GM21717 (cell line): ENCODE measurements around the gene CALML4.
"Not testable (repeated sequence)": the region's sequence is repeated elsewhere in the genome, so short reads cannot be mapped to it uniquely, and the experiment has no call there.

ENCODE experiments used
- ATAC-seq: cut with Tn5 transposase; IDR thresholded peaks from one replicate; pipeline ENCODE4 v1.9.1; 2021; ENCODE audit warnings: mild to moderate bottlenecking, moderate library complexity; ENCODE audit not compliant: unreplicated experiment

The CALML4 gene, protein sequence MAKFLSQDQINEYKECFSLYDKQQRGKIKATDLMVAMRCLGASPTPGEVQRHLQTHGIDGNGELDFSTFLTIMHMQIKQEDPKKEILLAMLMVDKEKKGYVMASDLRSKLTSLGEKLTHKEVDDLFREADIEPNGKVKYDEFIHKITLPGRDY

DNA sequence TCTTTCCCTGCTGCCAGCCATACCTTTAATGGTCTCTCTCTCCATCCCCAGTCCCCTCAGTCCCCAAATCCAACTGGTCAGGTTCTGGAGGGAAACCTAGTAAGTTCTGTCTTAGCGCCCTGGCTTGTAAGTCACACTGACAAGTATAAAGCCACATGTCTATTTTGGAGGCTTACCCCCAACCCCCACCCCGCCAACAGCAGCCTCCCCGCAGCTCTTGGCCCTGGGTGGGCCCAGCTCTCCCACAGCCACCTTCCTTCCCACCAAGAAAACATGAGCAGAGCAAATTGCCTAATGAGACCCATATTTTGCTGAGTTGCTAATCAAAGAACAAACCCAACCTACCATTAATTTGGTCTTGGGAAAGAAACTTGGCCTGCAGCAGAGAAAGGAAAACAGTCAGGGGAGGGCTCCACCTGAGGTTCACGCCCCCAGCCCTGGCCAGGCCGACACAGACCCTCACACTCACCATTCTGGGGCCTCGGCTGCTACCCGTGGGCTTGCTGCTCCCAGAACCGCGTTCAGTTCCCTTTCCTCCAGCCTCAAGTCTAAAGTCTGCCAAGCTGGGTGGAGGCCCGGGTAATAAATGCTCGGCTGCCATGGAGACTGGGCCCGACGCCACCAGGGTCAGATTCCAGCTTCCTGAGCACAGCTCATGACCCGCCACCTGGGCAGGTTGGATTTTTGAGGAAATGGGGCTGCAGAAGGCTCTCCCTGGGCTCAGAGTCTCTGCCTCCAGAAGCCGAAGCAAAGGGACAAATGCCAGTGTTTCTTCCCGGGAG is at the start of gene CALML4:
TSS of gene CALML4 (minus strand) at position 557 of the 782 bp plus-strand sequence. CDS start at position 472, 85 bp downstream.
- ATAC-seq = no peak

DNA sequence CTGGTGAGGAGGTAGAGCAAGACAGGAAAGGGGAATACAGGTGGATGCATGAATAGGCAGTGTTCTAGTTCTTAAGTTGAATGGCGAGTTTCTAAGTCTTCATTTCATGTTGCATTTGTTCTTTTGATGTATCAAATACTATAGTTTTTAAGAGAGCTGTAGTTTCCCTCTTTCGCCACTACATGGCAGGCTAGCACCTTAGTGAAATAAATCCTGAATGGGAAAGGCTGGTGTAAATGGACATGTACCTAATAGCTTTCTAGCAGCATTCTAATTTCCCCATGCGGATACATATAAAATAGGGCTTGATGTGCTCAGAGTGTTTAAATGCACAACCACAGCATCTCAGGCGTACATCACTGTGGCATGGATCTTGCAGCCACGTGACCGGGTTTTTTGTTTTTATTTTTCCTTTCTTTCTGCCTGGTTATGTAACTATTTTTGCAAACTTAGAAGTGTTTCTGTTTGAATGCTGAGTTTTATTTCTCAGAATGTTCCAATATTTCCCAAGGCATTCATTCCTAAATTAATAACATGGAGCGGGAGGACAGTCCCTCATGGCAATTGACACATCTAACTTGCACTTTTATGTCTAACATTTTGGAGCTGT is 47.9 kb upstream of the CALML4 start:
- ATAC-seq = no peak

DNA sequence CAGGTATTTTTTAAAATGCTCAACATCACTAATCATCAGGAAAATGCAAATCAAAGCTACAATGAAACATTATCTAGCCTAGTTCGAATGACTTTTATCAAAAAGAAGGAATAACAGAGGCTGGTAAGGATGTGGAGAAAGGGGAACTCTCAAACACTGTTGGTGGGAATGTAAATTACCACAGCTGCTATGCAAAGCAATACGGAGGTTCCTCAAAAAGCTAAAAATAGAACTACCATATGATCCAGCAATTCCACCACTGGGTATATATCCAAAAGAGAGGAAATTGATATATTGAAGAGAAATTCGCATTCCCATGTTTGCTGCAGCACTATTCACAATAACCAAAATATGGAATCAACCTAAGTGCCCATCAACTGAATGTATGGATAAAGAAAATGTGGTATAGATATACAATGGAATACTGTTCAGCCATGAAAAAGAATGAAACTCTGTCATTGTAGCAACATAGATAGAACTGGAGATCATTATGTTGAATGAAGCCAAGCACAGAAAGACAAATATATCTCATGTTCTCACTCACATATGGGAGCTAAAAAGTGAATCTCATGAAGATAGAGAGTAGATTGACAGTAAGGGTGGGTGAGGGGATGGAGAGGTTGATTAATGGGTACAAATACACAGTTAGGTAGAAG is 44.1 kb upstream of the CALML4 start:
- no peak for ATAC-seq

DNA sequence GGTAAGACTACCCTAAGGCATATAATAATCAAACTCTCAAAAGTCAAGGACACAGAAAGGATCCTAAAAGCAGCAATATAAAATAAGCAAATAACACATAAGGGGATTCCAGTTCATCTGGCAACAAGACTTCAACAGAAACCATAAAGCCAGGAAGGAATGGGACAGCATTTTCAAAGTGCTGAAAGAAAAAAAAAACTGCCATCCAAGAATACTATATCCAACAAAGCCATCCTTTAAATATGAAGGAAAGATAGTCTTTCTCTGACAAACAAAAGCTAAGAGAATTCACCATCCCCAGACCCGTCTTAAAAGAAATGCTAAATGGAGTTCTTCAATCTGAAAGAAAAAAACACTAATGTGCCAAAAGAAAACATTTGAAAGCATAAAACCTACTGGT is 39.1 kb upstream of the CALML4 start:
- ATAC-seq = no peak

DNA sequence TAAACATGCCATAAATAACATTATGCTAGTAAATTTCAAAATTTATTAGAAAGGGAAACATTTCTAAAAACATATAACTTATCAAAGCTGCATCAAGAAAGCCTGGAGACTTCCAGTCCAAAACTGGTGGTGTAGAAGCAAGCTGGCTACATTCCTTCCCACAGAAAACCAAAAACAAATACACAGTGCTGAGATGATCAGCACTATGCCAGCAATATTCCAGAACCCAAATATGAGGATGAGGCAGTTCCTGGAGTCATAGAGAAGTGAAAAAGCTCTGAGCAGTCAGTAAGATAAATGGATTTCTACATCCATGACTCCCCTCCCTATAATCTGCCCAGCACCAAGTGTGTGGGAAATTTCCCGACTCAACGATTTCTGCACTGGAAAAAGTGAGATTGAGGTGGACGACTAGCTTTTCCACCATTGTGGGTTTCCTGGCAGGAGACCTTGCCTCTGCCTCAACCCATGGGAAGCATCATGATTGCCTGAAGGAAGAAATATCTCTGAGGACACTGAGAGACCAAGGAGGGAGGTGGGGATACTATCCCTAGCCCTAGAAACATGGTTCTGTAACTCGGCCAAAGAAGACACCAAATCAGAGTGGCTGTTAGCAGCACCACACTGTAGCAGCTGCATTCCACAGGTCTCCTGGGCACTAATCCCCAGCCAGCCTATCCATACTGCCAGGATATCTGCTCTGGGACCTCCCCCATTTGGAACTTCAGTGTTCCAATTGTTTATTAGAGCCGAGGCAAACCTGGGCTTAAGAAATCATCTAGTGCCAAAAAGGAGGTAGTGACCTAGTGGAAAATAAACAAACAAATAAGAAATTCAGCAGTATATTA is 36.2 kb upstream of the CALML4 start:
- ATAC-seq = no peak

DNA sequence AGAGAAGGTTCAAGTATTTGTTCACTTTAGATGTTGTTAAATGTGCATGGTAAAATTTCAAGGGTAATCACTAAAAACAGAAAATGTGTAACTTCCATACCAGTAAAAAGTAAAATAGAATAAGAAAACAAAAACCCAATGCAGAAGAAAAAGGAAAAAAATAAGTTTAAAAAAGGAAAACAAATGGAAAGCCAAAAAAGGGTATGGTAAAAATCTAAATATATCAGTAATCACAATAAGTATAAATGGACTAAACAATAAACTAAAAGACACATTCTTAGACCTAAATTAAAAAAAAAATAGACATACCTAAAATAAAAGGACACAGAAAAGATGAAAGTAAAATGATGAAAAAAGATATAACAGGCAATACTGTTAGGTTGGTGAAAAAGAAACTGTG is 33.9 kb upstream of the CALML4 start:
- no peak for ATAC-seq

DNA sequence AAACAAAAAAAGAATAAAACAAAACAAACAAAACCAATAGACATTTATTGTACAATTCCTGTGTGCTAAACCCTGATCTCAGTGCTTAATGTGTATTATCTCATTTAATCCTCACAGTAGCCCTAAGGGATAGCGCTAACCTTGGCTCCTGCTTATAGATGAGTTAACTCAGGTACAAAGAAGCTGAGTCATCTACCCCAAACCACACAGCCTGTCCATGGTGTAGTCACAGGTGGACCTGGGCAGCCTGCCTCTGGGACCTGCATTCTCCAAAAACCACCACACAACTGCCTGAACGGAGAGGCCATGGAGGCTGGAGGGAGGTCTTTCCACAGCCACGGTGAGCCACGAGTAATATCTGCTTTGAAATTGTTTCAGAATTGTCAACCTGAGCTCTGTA is 29.9 kb upstream of the CALML4 start:
- no peak for ATAC-seq

DNA sequence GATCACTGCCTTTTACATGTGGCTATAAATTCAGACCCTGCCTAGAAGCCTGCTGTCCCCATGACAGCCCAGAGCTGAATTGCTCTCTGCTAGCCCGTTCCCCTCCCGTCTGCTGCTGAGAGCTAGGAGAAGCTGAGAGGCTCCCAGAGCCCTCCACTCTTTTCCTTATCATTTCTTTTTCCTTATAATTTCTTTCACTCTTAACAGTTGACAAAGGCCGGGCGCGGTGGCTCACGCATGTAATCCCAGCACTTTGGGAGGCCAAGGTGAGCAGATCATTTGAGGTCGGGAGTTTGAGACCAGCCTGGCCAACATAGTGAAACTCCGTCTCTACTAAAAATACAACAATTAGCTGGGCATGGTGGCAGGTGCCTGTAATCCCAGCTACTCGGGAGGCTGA is 29.4 kb upstream of the CALML4 start:
- not testable (repeated sequence) for ATAC-seq

DNA sequence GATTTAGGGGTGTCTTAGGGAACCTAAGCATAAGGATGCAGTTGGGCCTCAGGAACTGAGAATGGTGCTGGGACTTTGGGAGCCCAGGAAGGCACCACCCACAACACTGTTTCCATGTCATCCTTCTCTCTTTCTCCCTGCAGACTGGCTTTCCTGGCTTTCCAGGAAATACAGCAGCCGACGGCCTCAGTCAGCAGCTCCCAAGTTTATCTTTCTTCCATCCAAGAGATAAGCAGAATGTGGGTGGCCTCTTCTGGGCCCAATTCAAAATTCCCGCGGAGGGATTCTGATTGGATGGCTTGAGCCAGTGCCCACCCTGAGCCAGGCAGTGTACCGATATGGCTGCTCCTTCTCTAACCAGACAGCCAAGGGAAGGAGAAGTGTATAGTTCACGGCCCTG is 28.9 kb upstream of the CALML4 start:
- no peak for ATAC-seq

DNA sequence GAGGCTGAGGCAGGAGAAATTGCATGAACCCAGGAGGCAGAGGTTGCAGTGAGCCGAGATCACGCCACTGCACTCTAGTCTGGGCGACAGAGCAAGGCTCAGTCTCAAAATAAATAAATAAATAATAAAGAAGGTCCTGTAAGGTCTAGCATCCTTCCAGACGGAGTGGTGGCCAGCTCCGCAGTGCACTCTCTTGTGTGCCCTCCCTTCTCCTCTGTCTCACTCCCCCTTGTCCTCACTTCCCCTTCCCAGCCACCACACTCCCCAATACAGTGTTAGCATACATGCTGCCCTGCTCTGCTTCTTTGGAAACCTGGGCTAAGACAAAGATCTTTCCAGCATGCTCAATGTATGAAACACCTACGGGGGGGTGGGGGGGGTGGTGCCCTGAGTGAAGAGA is 27.8 kb upstream of the CALML4 start:
- ATAC-seq = no peak

DNA sequence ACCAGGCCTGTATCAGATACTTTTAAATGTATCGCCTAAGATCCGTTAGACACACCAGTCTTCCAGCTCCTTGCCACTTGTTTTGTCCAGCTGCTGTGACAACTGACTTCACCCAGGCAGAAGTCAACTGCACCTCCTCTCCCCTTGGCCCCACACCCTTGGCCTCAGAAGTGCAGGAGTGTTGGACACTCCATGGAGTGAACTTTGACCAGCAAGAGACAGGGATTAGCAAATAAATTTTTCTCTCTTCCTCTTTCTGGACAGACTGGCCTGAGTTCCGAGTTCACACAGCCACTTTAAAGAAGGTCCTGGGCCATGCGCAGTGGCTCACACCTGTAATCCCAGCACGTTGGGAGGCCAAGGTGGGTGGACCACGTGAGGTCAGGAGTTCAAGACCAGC is 27.3 kb upstream of the CALML4 start:
- ATAC-seq = no peak

DNA sequence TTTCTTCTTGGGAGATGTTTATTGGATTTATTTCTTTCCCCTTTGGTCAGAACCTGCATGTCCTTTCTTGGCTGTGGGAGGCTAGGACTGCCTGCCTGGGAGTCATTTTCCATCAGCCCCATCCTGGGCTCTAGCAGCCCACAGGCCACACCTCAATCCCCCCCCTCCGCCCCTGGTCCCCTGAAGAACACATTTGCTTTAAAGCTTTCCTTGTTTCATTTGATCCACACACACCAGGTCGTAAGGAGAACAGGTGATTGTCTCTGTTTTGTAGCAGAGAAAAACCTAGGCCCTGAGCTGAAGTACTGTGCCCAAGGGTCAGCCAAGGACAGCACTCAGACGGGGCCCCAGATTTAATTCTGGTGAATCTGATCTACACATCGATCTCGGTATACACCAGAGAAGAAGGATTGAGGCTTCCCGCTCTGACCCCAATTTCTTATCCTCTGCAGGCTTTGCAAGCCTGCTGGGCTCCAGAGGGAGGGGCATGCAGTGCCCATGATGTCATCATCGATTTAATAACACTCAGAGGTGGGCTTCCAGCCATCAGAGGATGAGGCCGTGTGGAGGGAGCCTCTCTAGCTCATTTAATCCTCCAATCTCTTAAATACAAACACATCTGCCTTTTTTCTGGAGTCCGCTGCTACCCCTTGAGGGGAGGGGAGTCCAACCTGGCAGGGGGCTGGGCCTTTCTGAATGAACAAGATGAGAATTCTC is 26.1 kb upstream of the CALML4 start:
- no peak for ATAC-seq

DNA sequence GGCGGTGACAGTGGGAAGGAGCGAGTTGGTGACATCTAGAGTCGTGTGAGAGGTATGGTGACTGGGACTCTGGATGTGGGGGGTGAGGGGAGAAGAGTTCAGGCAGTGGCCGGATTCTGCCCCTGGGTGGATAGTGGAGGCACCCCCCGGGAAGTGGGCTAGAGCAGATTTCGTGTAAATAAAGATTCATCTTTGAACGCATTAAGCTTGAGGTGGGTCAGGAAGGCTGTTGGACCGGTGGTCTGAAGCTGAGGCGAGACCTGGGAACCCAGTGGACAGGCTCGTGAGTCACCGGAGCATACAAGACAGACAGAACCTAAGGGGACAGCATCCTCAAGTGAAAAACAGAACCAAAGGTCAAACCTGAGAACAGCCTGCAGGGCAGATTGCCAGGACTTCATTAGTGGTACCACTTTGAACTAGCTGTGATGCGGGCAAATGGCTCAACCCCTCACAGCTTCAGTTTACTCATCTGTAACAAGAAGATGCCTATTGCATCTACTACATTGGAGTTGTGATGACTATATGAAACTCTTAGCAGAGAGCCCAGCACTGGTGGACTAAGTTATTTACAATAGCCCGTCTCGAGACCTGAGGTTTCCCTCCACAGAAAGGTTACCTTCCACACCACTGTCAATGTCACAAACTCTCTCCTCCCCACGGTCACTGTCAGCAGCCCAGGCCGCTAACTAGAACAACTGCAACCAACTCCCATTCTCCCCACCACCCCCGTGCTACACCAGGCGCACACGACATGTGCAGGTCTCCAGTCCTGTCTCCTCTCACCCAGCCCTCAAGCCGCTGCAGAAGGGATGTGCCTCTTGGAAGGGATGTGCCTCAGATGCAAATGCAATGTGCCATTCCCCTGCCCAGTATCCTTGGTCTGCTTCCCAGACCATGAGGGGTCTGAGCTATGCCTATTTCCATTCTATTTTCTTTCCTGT is 25.3 kb upstream of the CALML4 start:
- no peak for ATAC-seq

DNA sequence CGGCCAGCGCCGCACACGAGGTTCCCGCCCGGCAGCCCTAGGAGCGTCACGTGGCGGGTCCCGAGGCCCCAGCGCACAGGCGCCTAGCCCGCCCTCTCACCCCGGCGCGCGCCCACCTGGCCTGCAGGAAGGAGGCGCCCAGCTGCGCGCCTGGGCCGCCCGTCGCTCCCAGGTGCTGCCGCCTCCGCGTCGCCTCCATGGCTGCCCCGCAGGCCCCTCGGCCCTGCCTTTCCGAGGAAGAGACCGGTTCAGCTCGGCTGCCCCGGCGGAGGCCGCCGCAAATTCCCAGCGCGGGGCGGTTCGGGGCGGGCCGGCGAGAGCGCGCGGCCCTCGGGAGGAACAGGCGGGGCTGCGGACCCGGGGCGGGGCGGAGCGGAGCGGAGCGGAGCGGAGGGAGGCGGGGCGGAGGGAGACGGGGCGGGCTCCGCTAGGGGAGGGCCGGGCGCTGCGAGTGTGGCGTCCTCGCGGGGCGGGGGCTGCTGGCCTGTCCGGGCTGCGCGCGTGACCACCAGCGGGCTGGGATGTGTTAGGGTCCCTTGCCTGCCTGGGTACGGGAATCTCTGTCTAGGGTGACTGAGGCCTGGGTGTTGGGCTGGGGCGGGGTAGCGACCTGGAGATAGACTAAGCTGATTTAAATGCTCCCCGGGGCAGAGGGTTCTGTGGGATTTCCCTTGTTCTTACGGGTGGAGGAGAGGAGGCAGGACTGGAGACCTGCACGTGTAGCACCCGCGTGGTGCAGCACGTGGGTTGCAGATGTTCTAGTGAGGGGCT is 24.4 kb upstream of the CALML4 start, which contains the start of gene CLN6:
TSS of gene CLN6 (minus strand) at position 343 of the 771 bp plus-strand sequence. CDS start at position 199, 144 bp downstream.
- peak; percentile 66 for ATAC-seq

DNA sequence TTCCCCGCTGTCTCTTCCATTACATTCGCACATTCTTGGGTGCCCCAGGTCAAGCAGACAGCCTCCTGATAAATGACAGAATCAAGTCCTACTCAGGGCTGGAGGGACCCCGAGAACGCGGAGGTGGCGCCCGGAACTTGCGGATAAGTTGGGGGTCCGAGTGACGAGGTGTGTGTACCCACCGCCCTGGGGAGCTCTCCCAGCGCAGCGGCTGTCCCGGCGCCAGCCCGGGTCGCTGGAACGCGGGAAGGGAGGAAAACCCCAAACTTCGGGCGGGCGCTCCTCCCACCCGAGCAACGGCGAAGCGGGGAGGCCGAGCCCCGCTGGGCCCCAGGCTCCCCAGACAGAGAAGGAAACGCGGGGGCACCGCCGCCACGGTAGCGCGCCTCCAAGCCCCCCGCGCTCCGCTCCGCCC is 23.8 kb upstream of the CALML4 start:
- ATAC-seq = peak; percentile 5

DNA sequence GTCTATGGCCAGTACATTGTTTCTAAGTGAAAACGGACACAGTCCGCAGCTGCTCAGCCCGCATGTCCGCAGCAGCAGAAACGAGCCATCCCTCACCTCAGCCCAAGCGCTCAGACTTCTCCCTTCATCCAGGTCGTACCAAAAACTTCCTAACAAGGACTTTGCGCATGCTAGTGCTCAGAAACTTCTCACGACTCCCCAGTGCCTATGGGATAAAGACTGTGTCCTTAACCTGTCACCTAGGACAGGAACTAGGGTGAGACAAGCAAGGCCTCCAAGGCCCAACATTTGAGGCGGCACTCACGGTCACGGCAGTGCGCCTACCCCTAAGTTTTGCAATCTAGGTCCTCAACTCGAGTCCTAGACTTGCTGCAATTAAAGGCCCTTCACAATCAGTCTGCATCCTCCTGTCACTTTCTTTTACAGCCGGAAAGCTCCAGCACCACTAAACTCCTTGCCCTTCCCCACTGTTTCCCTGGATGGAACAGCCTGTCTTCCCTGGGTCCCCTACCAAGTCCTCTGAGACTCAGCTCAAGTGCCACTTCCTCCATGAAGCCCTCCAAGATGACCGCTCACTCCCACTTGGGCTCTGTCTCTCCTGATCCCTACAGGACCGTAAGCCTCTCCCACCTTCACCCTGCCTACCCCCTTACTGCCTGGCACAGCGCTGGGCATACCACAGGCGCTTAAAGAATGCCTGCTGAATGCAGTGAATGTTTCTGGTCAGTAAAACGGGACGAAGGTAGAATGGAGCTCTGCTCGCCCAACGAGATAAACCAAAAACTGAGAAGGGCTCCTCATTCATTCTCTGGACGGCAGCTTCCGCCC is 23.2 kb upstream of the CALML4 start:
- no peak for ATAC-seq

DNA sequence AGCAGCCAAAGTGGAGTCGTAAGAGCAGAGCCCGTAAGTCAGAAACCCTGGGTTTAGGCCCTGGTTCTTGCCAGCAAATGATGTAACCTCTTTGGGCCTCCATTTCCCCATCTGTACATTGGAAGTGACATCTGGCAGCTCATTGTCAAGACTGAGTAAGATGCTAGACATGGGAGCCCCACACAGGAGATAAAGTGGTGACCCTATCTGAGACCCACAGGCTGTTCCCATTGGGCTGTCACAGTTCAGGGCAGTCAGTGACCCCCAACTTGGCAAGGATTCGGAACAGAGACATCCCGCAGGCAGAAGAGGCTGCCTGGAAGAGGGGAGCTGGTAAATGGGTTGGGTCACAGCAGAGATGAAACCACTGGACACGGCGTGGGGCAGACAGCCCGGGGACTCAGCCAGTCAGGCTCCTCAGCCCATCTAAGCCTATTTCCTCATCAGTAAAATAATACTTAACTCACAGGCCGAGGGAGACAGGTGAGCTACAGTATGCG is 22.6 kb upstream of the CALML4 start:
- ATAC-seq = no peak
